HG03571 (cell line): ENCODE measurements around the gene PDE6D.
A peak's percentile ranks its signal among the peaks of the same experiment; 100 is the strongest.

Experiments used
- ATAC-seq: cut with Tn5 transposase; IDR thresholded peaks from one replicate; pipeline ENCODE4 v1.9.1; 2021; ENCODE audit not compliant: unreplicated experiment

PDE6D gene

DNA sequence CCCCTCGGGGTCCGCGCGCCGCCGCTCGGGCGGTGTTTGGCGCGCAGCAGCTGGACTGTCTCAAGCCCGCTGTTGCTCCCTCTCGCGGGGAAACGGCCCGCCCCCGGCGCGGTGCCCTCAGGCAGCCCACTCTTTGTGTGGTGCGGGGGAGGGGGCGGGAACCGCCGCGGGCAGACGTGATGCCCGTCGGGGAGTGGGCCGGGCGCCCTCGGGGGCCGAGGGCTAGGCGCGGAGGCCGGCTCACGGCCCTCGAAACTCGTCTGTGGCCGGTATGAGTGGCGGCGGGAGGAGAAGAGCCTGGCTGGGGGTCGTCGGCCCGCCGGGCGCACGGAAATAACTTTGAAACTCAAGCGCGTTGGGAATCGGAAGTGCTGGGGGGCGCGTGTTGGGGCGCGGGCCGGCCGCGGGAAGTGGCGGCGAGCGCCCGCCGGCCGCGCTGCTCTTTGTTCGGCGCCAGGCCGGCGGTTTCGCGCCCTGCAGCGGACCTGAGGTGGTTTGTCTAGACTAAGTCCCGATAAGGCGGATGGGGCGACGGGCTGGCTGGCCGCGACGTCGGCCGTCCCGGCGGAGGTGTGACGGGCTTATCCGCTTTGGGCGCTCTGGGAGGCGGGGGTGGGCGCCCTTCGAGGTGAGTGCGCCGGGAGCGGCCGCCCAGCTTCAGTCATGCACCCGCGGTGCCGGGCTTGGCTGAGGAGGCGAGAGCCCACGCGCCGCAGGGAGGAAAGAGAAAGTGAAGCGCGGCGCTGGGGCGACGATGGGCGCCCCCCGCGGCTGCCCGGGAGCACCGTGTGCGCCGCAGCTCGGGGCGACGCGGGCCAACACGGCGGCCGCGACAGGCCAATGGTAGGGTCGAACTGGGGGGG is 72.1 kb downstream of the PDE6D start:
- ATAC-seq: no peak

DNA sequence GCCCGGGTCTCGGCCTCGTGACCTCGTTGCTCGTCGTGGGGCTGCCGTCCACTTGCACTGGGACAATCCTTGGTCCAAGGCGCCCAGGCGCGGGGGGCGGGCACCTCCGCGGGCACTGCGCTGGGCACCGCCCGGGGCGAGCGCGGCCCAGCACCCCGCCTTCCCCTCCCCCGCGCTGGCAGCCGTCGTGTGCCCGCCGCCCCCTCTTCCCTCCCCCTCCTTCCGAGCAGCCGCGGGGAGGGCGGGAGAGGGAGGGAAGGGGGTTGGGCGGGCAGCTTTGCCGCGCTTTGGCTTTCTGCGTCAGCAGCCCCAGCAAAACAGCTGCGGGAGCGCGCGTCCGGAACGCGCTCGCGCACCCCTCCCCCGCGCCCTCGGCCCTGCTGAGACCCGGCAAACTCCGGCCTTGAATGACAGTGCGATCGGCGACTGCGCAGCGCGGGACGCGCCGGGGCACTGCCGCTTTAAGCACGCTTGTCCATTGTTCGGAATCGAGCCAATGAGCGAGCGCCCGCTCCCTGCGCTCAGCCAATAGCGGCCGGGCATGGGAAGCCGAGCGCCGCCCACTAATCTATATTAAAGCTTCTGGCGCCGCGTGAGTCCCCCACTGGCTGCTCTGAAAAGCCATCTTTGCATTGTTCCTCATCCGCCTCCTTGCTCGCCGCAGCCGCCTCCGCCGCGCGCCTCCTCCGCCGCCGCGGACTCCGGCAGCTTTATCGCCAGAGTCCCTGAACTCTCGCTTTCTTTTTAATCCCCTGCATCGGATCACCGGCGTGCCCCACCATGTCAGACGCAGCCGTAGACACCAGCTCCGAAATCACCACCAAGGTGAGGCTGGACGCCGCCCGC is 72.9 kb downstream of the PDE6D start, which contains the start of gene PTMA:
Gene PTMA (plus strand): TSS at position 599 of the 846 bp plus-strand sequence. CDS start 182 bp downstream, at position 781.
- ATAC-seq: peak; percentile 45

- ATAC-seq: no peak
These were observed 73.5 kb downstream of the PDE6D start for GRCh38 chr2:231707625-231707926.

DNA sequence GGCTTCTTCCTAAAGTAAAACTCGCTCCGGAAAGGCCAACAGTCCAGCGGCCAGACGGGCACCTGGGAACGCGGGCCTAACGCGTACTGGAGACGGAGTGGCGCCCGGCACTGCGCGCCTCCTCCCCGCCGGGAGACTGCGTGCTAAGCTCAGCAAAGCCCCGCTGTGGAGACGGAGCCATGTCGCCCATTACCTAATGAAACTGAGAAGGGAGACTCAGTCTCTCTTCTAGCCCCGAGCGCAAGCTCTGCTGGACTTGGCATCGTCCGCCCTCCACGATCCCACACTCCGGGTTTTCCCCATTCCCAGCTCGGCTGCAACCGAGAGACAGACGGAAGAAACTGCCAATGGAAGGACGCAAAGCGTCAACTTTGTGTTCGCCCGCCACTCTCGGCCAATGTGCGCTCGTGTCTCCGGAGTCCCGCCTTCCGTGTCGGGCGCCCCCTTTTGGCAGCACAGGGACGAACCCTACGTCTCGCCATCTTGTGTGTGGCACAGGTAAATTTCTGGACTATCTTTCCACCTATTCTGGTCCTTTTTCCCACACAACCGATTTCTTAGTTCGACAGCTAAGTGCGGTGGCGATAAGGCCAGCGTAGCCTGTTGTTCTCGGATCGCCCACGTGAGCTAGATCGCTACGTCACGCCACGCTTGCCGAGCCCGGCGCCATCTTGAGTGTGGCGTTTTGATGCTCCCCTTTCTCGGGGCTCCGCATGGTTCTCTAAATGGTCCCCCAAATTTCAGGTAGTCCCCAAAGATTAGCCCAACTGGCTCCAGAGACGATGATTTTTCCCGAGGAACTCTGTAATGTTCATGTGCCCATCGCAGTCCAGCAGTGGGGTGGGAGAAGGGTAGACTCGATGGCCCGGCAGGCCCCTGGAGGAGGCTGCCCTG is 74.1 kb downstream of the PDE6D start:
- ATAC-seq: peak; percentile 38

- ATAC-seq: no peak
These were observed 77.1 kb downstream of the PDE6D start for GRCh38 chr2:231704017-231704416.

- ATAC-seq: no peak
These were observed 79.4 kb downstream of the PDE6D start for GRCh38 chr2:231701456-231702373.

GRCh38 chr2:231699006-231699405 is 82.1 kb downstream of the PDE6D start:
- ATAC-seq: no peak

GRCh38 chr2:231696004-231696367 is 85.1 kb downstream of the PDE6D start:
- ATAC-seq: no peak

GRCh38 chr2:231693956-231694355 is 87.1 kb downstream of the PDE6D start:
- ATAC-seq: no peak

DNA sequence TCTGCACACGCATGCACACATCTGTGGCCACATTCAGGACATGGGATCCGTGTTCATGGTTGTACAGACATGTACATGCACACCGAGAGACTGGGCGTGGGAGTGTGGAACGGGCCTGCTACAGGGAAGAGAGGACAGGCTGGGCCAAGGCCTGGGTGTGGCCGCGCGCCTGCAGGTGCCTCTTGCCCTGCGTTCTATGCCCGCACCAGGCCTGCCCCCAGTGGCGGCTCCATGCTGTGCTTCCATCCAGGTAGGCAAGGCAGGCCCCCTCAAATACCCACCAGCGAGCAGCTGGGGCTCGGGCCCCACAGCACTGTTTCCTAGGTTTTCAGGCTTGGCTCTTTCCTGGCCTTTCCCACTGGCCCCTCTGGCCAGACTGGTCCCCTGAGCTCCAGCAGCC is 88.2 kb downstream of the PDE6D start:
- ATAC-seq: no peak

GRCh38 chr2:231691251-231691772 is 89.8 kb downstream of the PDE6D start:
- no peak for ATAC-seq

GRCh38 chr2:231689124-231689893 is 91.8 kb downstream of the PDE6D start:
- ATAC-seq: no peak

DNA sequence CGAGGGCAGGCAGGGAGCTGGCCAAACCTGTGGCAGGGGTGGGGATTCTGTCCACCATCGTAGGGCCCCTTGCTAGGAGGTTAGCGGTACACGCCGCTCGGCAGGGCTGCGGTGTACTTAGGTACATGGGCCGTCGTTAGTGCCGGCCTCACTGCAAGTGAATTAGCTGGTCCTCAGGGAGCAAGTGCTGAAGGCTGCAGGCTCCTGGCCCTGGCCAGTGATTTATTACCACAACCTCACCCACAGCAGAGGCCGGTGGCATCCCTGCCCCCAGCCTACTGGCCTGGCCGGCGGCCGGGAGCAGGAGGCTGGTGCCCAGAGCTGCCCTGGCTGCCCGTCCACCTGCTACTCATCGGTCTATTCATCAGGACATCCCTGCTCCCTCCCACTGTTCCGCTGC is 92.4 kb downstream of the PDE6D start:
- no peak for ATAC-seq

- ATAC-seq: no peak
These were observed 93.1 kb downstream of the PDE6D start for GRCh38 chr2:231687961-231688360.

GRCh38 chr2:231687133-231687852 is 93.8 kb downstream of the PDE6D start:
- ATAC-seq: peak; percentile 67

DNA sequence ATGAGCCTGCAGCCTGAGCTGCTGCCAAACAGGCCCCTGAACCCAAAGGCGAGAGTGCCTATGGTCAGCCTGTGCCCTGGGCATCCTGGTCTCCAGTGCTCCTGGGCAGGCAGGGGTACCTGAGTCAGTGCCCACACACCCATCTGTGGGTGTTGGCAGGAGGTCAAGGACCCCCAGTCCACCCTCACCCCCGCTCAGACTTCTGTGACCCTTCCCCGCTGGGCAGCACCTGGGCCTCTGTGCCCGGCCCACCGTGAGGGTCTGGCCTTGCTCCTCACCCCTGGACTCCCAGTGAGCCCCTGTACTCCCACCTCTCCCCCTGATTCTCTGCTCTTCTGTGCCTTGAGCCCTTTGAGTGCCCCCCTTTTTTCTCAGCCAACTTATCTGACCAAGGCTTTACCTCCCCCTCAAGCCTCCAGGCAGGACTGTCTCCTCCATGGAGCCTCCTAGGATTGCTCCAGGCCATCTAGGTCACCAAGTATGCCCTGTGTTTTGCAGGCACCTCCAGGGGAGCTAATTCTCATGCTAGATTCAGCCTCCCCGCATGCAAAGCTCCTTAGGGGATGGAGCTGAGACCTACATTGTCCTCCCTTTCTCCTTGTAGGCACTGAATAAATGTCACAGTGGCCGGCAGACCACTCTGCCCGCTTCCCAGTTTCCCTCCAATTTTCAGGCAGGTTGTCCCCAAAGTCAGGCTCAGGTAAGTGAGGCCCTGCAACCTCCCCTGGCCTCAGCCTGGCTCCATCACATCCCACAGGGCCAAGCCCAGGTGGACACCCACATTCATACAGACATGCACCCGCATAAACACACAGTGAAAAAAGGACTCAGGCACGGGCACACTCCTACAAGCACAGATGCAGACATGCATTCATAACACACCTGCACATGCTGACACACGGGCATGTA is 94.6 kb downstream of the PDE6D start:
- ATAC-seq: no peak
